GM06990 (cell line): Measurements from ENCODE around the gene SUPT3H.

Experiments
- DNase-seq: peaks from one replicate; pipeline ENCODE4 v3.0.0-alpha.2; 2011; ENCODE audit not compliant: insufficient read length; ENCODE audit errors: extremely low read depth
- H3K27me3 ChIP-seq: replicated peaks from 2 replicates; pipeline ENCODE4 v1.6.0; 2011; ENCODE audit warnings: low read length; ENCODE audit not compliant: control insufficient read depth, insufficient read depth
- H3K36me3 ChIP-seq: 2 replicates; pipeline ENCODE4 v1.5.1; 2011; ENCODE audit warnings: low read length; ENCODE audit not compliant: control insufficient read depth, insufficient read depth
- H3K4me3 ChIP-seq: replicated peaks from 2 replicates; pipeline ENCODE4 v1.5.1; 2011; ENCODE audit warnings: low read depth, mild to moderate bottlenecking, control low read depth, low read length
- CTCF ChIP-seq: IDR thresholded peaks from 2 replicates; pipeline ENCODE4 v1.5.1; 2011; ENCODE audit warnings: low read length, control low read depth, mild to moderate bottlenecking, inconsistent platforms; ENCODE audit not compliant: insufficient read depth, poor library complexity, severe bottlenecking

Gene SUPT3H

GRCh38 chr6:44811456-44811855, 566.3 kb downstream of the SUPT3H start:
- Histone ChIP-seq H3K36me3 (no peaks in the 10 kb centered on the region), H3K27me3 (no peaks in the 10 kb centered on the region), H3K4me3 (no peak overlapping the region)
- DNase-seq: no peak
- no peak for TF ChIP-seq CTCF

- no peaks in the 10 kb centered on the region for H3K36me3 ChIP-seq
- no peaks in the 10 kb centered on the region for H3K27me3 ChIP-seq
- no peak for DNase-seq
- H3K4me3 ChIP-seq: no peak overlapping the region
- no peak for TF ChIP-seq CTCF
These were observed 568.5 kb downstream of the SUPT3H start for GRCh38 chr6:44809258-44809657.

GRCh38 chr6:44808148-44808547, 569.6 kb downstream of the SUPT3H start:
- DNase-seq: no peak
- H3K27me3 ChIP-seq: no peaks in the 10 kb centered on the region
- no peak for TF ChIP-seq CTCF

GRCh38 chr6:44806656-44807055, 571.1 kb downstream of the SUPT3H start:
- Histone ChIP-seq H3K4me3 (no peak overlapping the region), H3K36me3 (no peaks in the 10 kb centered on the region), H3K27me3 (no peaks in the 10 kb centered on the region)
- DNase-seq: no peak
- no peak for TF ChIP-seq CTCF

More at GRCh38 chr6:44808148-44808547, 569.6 kb downstream of the SUPT3H start:
- no peaks in the 10 kb centered on the region for H3K36me3 ChIP-seq
- no peak overlapping the region for H3K4me3 ChIP-seq

GRCh38 chr6:44805238-44805846, 572.4 kb downstream of the SUPT3H start:
- DNase-seq: no peak
- no peaks in the 10 kb centered on the region for H3K27me3 ChIP-seq
- TF ChIP-seq CTCF: no peak

More at GRCh38 chr6:44805238-44805846, 572.4 kb downstream of the SUPT3H start:
- no peaks in the 10 kb centered on the region for H3K36me3 ChIP-seq
- H3K4me3 ChIP-seq: no peak overlapping the region
